ENCODE results near the gene TMEM158. TPM values are rescaled to one million over a fixed set of nuclear protein-coding genes. Genes with fewer than 3 reads are reported as not detected.
A peak's percentile ranks its signal among the peaks of the same experiment; 100 is the strongest.

Gene TMEM158
- polyA plus RNA-seq, 1 of the 3 experiments (the other 2 are of a cell fraction): 76.4 TPM

DNA sequence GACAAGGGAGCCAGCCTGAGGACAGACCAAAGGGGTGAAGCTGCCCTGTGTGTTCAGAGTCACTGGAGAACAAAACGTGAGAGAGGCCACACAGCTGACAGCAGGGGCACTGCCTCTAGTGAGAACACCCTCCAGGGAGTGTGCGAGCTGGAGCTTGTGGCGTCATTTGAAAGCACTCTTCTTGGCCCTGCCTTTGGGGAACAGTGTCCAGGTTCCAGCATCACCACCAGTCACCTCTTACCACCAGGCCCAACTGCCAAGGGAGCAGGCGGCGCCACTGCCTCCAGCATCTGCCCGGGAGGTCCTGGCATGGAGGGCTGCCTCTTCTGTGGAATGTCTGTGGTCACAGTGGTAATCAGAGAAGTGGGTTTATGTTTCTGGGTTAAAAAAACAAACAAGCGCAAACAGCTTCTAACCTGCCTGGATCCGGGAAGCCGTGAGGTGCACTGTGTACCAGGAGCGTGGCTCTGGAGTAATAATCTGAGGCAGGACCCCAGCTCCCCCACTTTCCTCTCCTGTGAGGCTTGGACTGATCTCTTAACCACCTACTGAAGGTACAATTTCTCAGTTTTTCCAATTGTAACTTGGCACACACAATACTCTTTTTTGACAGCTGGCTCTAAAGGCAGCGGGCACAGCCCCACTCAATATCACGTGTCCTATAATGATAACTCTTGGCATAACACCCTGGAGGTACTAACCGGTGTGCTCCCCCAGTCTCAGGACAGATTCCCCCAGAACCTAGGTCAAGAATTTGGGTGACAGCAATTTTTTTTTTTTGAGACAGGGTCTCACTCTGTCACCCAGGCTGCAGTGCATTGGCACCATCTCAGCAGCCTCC is 47.7 kb downstream of the TMEM158 start:
- no peaks in the 10 kb centered on the region for H3K27me3 ChIP-seq (ENCODE audit: insufficient read depth)
- H3K9me2 ChIP-seq: no peaks in the 10 kb centered on the region
- no peaks in the 10 kb centered on the region for H3K9me3 ChIP-seq
- no peak overlapping the region for H3K4me3 ChIP-seq (ENCODE audit: low read depth in 2 of 2, low read length in 1 of 2)
- H3K79me2 ChIP-seq (ENCODE audit: insufficient read depth): no peaks in the 10 kb centered on the region
- H3K9ac ChIP-seq: no peak overlapping the region
- ChIA-PET POLR2A (no interaction called here), CTCF (interaction anchor here (0.7 to 2.3 kb wide), 7 partner anchors 26 to 333 kb away, joined by 3 to 6 read pairs (median 3); no protein-coding TSS in a partner anchor)
- DNase-seq: no peak
- H3F3A ChIP-seq (replicated peaks; ENCODE audit: insufficient read depth): no peaks in the 10 kb centered on the region
- WGBS (ENCODE audit: low lambda C conversion rate): 84% methylated on average over 9 of the region's 13 CpGs
- no peak overlapping the region for H3K27ac ChIP-seq (ENCODE audit: low read depth in 2 of 2, low read length in 1 of 2)
- no peak overlapping the region for H3K4me2 ChIP-seq
- H3K36me3 ChIP-seq (replicated peaks in 1 of 2; ENCODE audit: control insufficient read depth in 1 of 2, insufficient read depth in 2 of 2, low read length in 1 of 2): no peaks in the 10 kb centered on the region
- H3K4me1 ChIP-seq (ENCODE audit: control insufficient read depth in 1 of 2, insufficient read depth in 2 of 2, low read depth in 1 of 2, low read length in 1 of 2): peaks cover 4 to 7% of the 10 kb centered on the region in 2 experiments; a peak in 3 of 4 replicates
- TF ChIP-seq TCF12 (IDR thresholded peaks at IDR 0.05): peak; percentile 65
- TF ChIP-seq, protein P1, sequence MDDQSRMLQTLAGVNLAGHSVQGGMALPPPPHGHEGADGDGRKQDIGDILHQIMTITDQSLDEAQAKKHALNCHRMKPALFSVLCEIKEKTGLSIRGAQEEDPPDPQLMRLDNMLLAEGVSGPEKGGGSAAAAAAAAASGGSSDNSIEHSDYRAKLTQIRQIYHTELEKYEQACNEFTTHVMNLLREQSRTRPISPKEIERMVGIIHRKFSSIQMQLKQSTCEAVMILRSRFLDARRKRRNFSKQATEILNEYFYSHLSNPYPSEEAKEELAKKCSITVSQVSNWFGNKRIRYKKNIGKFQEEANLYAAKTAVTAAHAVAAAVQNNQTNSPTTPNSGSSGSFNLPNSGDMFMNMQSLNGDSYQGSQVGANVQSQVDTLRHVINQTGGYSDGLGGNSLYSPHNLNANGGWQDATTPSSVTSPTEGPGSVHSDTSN (IDR thresholded peaks at IDR 0.05): 0 out of 2 replicates have a peak, but pooled peaks have one; percentile 23
- no peak for TF ChIP-seq RAD21 (IDR thresholded peaks at IDR 0.05; ENCODE audit: low read length)
- TF ChIP-seq, protein P2, sequence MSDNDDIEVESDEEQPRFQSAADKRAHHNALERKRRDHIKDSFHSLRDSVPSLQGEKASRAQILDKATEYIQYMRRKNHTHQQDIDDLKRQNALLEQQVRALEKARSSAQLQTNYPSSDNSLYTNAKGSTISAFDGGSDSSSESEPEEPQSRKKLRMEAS (IDR thresholded peaks at IDR 0.05; ENCODE audit: low read depth): 0 out of 2 replicates have a peak, but pooled peaks have one; percentile 15
- peak; percentile 58; the same call in 1 of the 2 replicates for TF ChIP-seq NFIC (IDR thresholded peaks at IDR 0.05; ENCODE audit: borderline replicate concordance)
- no peak for TF ChIP-seq TAF1 (IDR thresholded peaks at IDR 0.05; ENCODE audit: borderline replicate concordance, low read depth, low read length)
- H2AFZ ChIP-seq (ENCODE audit: low read depth): no peak overlapping the region
- H4K20me1 ChIP-seq (ENCODE audit: insufficient read depth): no peaks in the 10 kb centered on the region

DNA sequence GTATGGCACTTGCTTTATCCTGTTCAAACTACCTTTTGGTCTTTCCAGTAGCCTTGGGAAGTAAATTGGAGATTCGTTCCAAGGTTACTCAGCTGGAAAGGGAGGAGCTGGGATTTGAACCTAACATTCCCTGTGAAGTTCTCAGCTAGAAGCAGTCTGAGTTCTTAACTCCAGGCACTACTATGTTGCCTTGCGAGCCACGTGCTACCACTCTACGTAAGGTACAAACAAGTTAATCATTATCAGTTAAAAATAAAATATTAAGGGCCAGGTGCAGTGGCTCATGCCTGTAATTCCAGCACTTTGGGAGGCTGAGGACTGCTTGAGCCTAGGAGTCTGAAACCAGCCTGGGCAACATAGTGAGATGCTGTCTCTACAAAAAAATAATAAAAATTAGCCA is 49.2 kb downstream of the TMEM158 start:
- no peaks in the 10 kb centered on the region for H3K27me3 ChIP-seq (ENCODE audit: insufficient read depth)
- WGBS (ENCODE audit: low lambda C conversion rate): 76% methylated on average over 4 of the region's 4 CpGs

More for the DNA sequence above, 49.2 kb downstream of the TMEM158 start:
- Histone ChIP-seq H3K79me2 (ENCODE audit: insufficient read depth) (no peaks in the 10 kb centered on the region), H3K9me3 (no peaks in the 10 kb centered on the region), H3K27ac (ENCODE audit: low read depth in 2 of 2, low read length in 1 of 2) (no peak overlapping the region), H3K9me2 (no peaks in the 10 kb centered on the region), H3K4me2 (no peak overlapping the region), H3F3A (replicated peaks; ENCODE audit: insufficient read depth) (no peaks in the 10 kb centered on the region), H2AFZ (ENCODE audit: low read depth) (no peak overlapping the region), H3K9ac (no peak overlapping the region), H3K4me3 (ENCODE audit: low read depth in 2 of 2, low read length in 1 of 2) (no peak overlapping the region), H3K36me3 (replicated peaks in 1 of 2; ENCODE audit: control insufficient read depth in 1 of 2, insufficient read depth in 2 of 2, low read length in 1 of 2) (no peaks in the 10 kb centered on the region), H3K4me1 (ENCODE audit: control insufficient read depth in 1 of 2, insufficient read depth in 2 of 2, low read depth in 1 of 2, low read length in 1 of 2) (no peaks in the 10 kb centered on the region; a peak in 1 of 4 replicates), H4K20me1 (ENCODE audit: insufficient read depth) (no peaks in the 10 kb centered on the region)
- POLR2A ChIA-PET: no interaction called here
- DNase-seq: no peak
- TF ChIP-seq GATA2 (CRISPR knock-in tag; IDR thresholded peaks at IDR 0.05): no peak
- no peak for TF ChIP-seq SMC3 (IDR thresholded peaks at IDR 0.05; ENCODE audit: low read depth, low read length)
- no peak for TF ChIP-seq RXRA (IDR thresholded peaks at IDR 0.05; ENCODE audit: borderline replicate concordance, low read depth)
- TF ChIP-seq TCF12 (IDR thresholded peaks at IDR 0.05): no peak
- TF ChIP-seq TAF1 (IDR thresholded peaks at IDR 0.05; ENCODE audit: borderline replicate concordance, low read depth, low read length): no peak
- TF ChIP-seq FOXM1 (IDR thresholded peaks at IDR 0.05; ENCODE audit: low read depth): no peak
- TF ChIP-seq EZH2phosphoT487 (IDR thresholded peaks at IDR 0.05; ENCODE audit: borderline replicate concordance, low read depth): no peak
- TF ChIP-seq, protein P3, sequence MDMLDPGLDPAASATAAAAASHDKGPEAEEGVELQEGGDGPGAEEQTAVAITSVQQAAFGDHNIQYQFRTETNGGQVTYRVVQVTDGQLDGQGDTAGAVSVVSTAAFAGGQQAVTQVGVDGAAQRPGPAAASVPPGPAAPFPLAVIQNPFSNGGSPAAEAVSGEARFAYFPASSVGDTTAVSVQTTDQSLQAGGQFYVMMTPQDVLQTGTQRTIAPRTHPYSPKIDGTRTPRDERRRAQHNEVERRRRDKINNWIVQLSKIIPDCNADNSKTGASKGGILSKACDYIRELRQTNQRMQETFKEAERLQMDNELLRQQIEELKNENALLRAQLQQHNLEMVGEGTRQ (IDR thresholded peaks at IDR 0.05; ENCODE audit: borderline replicate concordance, low read depth, low read length): no peak
- TF ChIP-seq, protein P4, sequence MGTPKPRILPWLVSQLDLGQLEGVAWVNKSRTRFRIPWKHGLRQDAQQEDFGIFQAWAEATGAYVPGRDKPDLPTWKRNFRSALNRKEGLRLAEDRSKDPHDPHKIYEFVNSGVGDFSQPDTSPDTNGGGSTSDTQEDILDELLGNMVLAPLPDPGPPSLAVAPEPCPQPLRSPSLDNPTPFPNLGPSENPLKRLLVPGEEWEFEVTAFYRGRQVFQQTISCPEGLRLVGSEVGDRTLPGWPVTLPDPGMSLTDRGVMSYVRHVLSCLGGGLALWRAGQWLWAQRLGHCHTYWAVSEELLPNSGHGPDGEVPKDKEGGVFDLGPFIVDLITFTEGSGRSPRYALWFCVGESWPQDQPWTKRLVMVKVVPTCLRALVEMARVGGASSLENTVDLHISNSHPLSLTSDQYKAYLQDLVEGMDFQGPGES (IDR thresholded peaks at IDR 0.05; ENCODE audit: low read depth, low read length): no peak
- no peak for TF ChIP-seq SIN3A (IDR thresholded peaks at IDR 0.05; ENCODE audit: borderline replicate concordance, low read depth, low read length)
- no peak for TF ChIP-seq ELF1 (IDR thresholded peaks at IDR 0.05)
- TF ChIP-seq RFX5 (IDR thresholded peaks at IDR 0.05; ENCODE audit: low read length): no peak
- no peak for TF ChIP-seq GABPA (IDR thresholded peaks at IDR 0.05; ENCODE audit: low read depth)
- TF ChIP-seq RCOR1 (IDR thresholded peaks at IDR 0.05; ENCODE audit: low read length): no peak
- CTCF ChIA-PET: interaction anchor here (1.0 to 1.3 kb wide), 2 partner anchors 34 to 136 kb away, joined by 3 to 8 read pairs; no protein-coding TSS in a partner anchor

Data from SK-N-SH (cell line).